OCI-LY1 (cell line): Measurements from ENCODE around the gene KRT80.

Experiments used
- CTCF ChIP-seq: fragments of 200-600 bp; sonication (generic), shearing (Covaris generic); IDR thresholded peaks from 2 replicates; pipeline ENCODE4 v1.5.1; 2017; ENCODE audit warnings: mild to moderate bottlenecking, antibody characterized with exemption, low read length, moderate library complexity, mixed read lengths
- EZH2 ChIP-seq: fragments of 200-600 bp; sonication (generic), shearing (Covaris generic); IDR thresholded peaks from 2 replicates; pipeline ENCODE4 v1.8.0; 2017; ENCODE audit warnings: borderline replicate concordance, mixed run types, mild to moderate bottlenecking, antibody characterized with exemption, low read length, moderate library complexity, mixed read lengths

- TF ChIP-seq CTCF (no peak), EZH2 (no peak)
Measured at GRCh38 chr12:52236386-52237050, 44.7 kb upstream of the KRT80 start.
